ENCODE measurements around the gene ZNF320.
"Not testable (repeated sequence)": the region's sequence is repeated elsewhere in the genome, so short reads cannot be mapped to it uniquely, and the experiment has no call there.

ZNF320 gene

GRCh38 chr19:52897138-52897935 lies at the start of gene ZNF320:
Gene ZNF320, minus strand, starts transcription at chr19:52897635. Its CDS starts 7,380 bp downstream, at chr19:52890255.
- no peak for FAIRE-seq

GRCh38 chr19:52946322-52947310 lies 49.2 kb upstream of the ZNF320 start:
- FAIRE-seq: no peak

- no peak for FAIRE-seq
These were observed 48.4 kb upstream of the ZNF320 start for GRCh38 chr19:52945652-52946321.

GRCh38 chr19:52944703-52945493 lies 47.5 kb upstream of the ZNF320 start:
- not testable (repeated sequence) for FAIRE-seq

- FAIRE-seq: no peak
These were observed 46.6 kb upstream of the ZNF320 start for GRCh38 chr19:52943884-52944643.

GRCh38 chr19:52943134-52943883 lies 45.9 kb upstream of the ZNF320 start:
- FAIRE-seq: no peak

GRCh38 chr19:52942386-52943133 lies 45.1 kb upstream of the ZNF320 start:
- no peak for FAIRE-seq

- no peak for FAIRE-seq
These were observed 44.5 kb upstream of the ZNF320 start for GRCh38 chr19:52941941-52942385.

GRCh38 chr19:52941523-52941922 lies 44.1 kb upstream of the ZNF320 start:
- FAIRE-seq: not testable (repeated sequence)

GRCh38 chr19:52940905-52941304 lies 43.5 kb upstream of the ZNF320 start:
- not testable (repeated sequence) for FAIRE-seq

- no peak for FAIRE-seq
These were observed 41.3 kb upstream of the ZNF320 start for GRCh38 chr19:52938761-52939160.

- FAIRE-seq: no peak
These were observed 39.5 kb upstream of the ZNF320 start for GRCh38 chr19:52936954-52937325.

- FAIRE-seq: no peak
These were observed 38.9 kb upstream of the ZNF320 start for GRCh38 chr19:52936151-52936953.

- no peak for FAIRE-seq
These were observed 38.0 kb upstream of the ZNF320 start for GRCh38 chr19:52935434-52935833.

GRCh38 chr19:52924641-52925040 lies 27.2 kb upstream of the ZNF320 start:
- not testable (repeated sequence) for FAIRE-seq

- no peak for FAIRE-seq
These were observed 26.6 kb upstream of the ZNF320 start for GRCh38 chr19:52923778-52924593.

- FAIRE-seq: no peak
These were observed 25.7 kb upstream of the ZNF320 start, which contains the start of gene ZNF888 for GRCh38 chr19:52922841-52923777. Gene ZNF888, minus strand, starts transcription at chr19:52923428. Its CDS starts 5,555 bp downstream, at chr19:52917873.
